Neural cell (in vitro differentiated cells): ENCODE data around the gene MAPK9. TPM values are rescaled to one million over a fixed set of nuclear protein-coding genes. Genes with fewer than 3 reads are reported as not detected.

Experiments
- H2AFZ ChIP-seq: fragments of 200-600, 300-800 bp; sonication (generic), shearing (Covaris generic); 2 replicates; pipeline ENCODE4 v1.6.0; 2014; ENCODE audit warnings: low read depth, mild to moderate bottlenecking, antibody characterized with exemption, low read length, moderate library complexity
- H3F3A ChIP-seq: fragments of 200-600 bp; shearing (Covaris generic); 2 replicates; pipeline ENCODE4 v1.6.1; 2016; ENCODE audit warnings: mild to moderate bottlenecking, moderate library complexity, mixed read lengths, antibody characterized with exemption, low read length; ENCODE audit not compliant: insufficient read depth, poor library complexity, severe bottlenecking
- H3K27ac ChIP-seq: fragments of 200-600, 300-800 bp; sonication (generic), shearing (Covaris generic); 2 replicates; pipeline ENCODE4 v1.5.1; 2014; ENCODE audit warnings: mild to moderate bottlenecking, low read length, moderate library complexity
- H3K27me3 ChIP-seq: fragments of 300-800, 200-600 bp; sonication (generic), shearing (Covaris generic); 2 replicates; pipeline ENCODE4 v1.6.0; 2014; ENCODE audit warnings: mild to moderate bottlenecking, low read depth, low read length, moderate library complexity; ENCODE audit not compliant: insufficient read depth
- H3K36me3 ChIP-seq: fragments of 300-800, 200-600 bp; sonication (generic), shearing (Covaris generic); 2 replicates; pipeline ENCODE4 v1.5.1; 2014; ENCODE audit warnings: mild to moderate bottlenecking, antibody characterized with exemption, low read length, moderate library complexity; ENCODE audit not compliant: insufficient read depth
- H3K4me2 ChIP-seq: fragments of 300-800, 200-600 bp; sonication (generic), shearing (Covaris generic); 2 replicates; pipeline ENCODE4 v1.6.0; 2014; ENCODE audit warnings: mild to moderate bottlenecking, low read length
- H3K4me3 ChIP-seq: fragments of 300-800, 200-600 bp; sonication (generic), shearing (Covaris generic); 2 replicates; pipeline ENCODE4 v1.5.1; 2014; ENCODE audit warnings: mild to moderate bottlenecking, low read length, moderate library complexity
- H3K79me2 ChIP-seq: fragments of 200-600 bp; shearing (Covaris generic); replicated peaks from 2 replicates; pipeline ENCODE4 v1.6.0; 2014; ENCODE audit warnings: mild to moderate bottlenecking, low read length, moderate library complexity; ENCODE audit not compliant: insufficient read depth
- H3K9ac ChIP-seq: fragments of 300-800, 200-600 bp; sonication (generic), shearing (Covaris generic); 2 replicates; pipeline ENCODE4 v1.6.1; 2016; ENCODE audit warnings: mild to moderate bottlenecking, low read length, mixed read lengths
- H3K9me2 ChIP-seq: fragments of 200-600 bp; shearing (Covaris generic); 2 replicates; pipeline ENCODE4 v1.6.1; 2016; ENCODE audit warnings: mild to moderate bottlenecking, low read length, mixed read lengths; ENCODE audit not compliant: insufficient read depth
- H3K9me3 ChIP-seq: fragments of 200-600, 300-800 bp; sonication (generic), shearing (Covaris generic); 2 replicates; pipeline ENCODE4 v1.6.1; 2016; ENCODE audit warnings: mild to moderate bottlenecking, mixed run types, low read length, moderate library complexity, mixed read lengths
- H4K20me1 ChIP-seq: fragments of 200-600 bp; shearing (Covaris generic); 2 replicates; pipeline ENCODE4 v1.6.1; 2016; ENCODE audit warnings: mild to moderate bottlenecking, mixed run types; ENCODE audit not compliant: insufficient read depth
- EP300 ChIP-seq: fragments of 450-650 bp; conservative IDR thresholded peaks from 2 replicates; pipeline ENCODE4 v1.6.1; 2014; ENCODE audit warnings: antibody characterized with exemption, mild to moderate bottlenecking, moderate library complexity; ENCODE audit not compliant: poor library complexity, severe bottlenecking
- EZH2 ChIP-seq: fragments of 200-600, 300-800 bp; shearing (Covaris generic), sonication (generic); IDR thresholded peaks from 2 replicates; pipeline ENCODE4 v1.6.1; 2014; ENCODE audit warnings: antibody characterized with exemption, low read length, borderline replicate concordance, mild to moderate bottlenecking; ENCODE audit not compliant: insufficient read depth, poor library complexity, severe bottlenecking
- MXI1 ChIP-seq: fragments of 450-650 bp; conservative IDR thresholded peaks from 2 replicates; pipeline ENCODE4 v1.6.1; 2014; ENCODE audit warnings: antibody characterized with exemption, mild to moderate bottlenecking; ENCODE audit not compliant: poor library complexity, severe bottlenecking
- POLR2AphosphoS5 ChIP-seq: IDR thresholded peaks from 2 replicates; pipeline ENCODE4 v1.6.1; 2012
- RAD21 ChIP-seq: fragments of 450-650 bp; conservative IDR thresholded peaks from 2 replicates; pipeline ENCODE4 v1.6.1; 2014; ENCODE audit warnings: antibody characterized with exemption, mild to moderate bottlenecking, moderate library complexity
- SMC3 ChIP-seq: fragments of 450-650 bp; conservative IDR thresholded peaks from 2 replicates; pipeline ENCODE4 v1.6.1; 2014; ENCODE audit warnings: antibody characterized with exemption, mild to moderate bottlenecking, moderate library complexity; ENCODE audit not compliant: poor library complexity
- TAF1 ChIP-seq: IDR thresholded peaks from 2 replicates; pipeline ENCODE4 v1.6.1; 2012; ENCODE audit warnings: low read depth
- polyA plus RNA-seq: library from polyadenylated mRNA; depleted of rRNA; stranded (reverse); fragments of >200 nt; gene quantifications from 2 replicates; pipeline ENCODE4 v1.2.3, GENCODE V29; 2014
- TF ChIP-seq, protein P1 (sequence below): IDR thresholded peaks from 2 replicates; pipeline ENCODE4 v1.6.1; 2012; ENCODE audit warnings: borderline replicate concordance
- TF ChIP-seq, protein P2 (sequence below): fragments of 450-650 bp; IDR thresholded peaks from 2 replicates; pipeline ENCODE4 v1.5.1; 2014; ENCODE audit warnings: antibody characterized with exemption, mild to moderate bottlenecking, moderate library complexity; ENCODE audit not compliant: poor library complexity, severe bottlenecking

Gene MAPK9
- polyA plus RNA-seq, 1 donor from 2014 or later: 73.9 TPM

DNA sequence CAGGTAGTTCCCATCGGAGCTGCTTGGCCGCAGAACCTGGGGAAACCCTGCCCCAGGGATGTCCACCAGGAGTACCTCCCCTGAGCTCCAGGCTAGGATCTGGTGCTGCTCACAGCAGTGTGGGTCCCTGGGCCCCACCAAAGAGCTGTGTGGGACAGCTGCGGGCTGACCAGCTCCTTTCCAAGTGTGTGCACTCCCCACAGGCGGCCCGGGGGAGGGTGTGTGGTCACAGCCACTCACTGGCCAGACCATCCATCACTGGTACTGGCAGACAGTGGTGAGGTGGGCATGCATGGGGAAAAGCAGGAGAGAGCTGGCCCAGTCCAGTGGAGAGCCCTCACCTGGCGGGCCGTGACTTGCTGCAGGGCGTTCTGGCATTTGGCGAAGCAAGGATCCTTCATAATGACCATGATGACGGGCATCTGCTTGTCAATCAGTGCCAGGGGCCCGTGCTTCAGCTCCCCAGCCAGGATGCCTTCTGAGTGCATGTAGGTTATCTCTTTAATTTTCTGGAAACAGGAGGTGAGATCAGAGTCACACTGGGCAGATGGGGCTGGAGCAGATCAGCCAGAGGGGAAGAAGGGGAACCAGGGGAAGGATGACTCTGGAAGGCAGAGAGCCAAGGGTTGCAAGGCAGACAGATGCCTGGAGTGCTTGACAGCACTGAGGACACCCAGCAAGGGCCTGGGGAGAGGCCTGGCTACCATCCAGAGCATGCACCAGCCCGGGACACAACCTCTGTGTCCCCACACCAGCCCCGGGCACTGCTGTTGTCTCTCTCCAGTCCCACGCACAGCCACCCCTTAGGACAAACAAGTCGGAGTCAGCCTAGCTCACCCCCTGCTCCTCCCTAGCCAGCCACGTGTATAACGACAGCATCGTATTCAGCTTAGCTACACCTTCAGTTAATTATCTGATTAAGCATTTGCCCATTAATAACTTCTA lies 12.8 kb upstream of the MAPK9 start:
- H3K9ac ChIP-seq: no peak overlapping the region
- no peaks in the 10 kb centered on the region for H3F3A ChIP-seq
- no peaks in the 10 kb centered on the region for H4K20me1 ChIP-seq
- H3K4me3 ChIP-seq: no peak overlapping the region
- no peaks in the 10 kb centered on the region for H3K36me3 ChIP-seq
- no peaks in the 10 kb centered on the region for H3K79me2 ChIP-seq
- H2AFZ ChIP-seq: no peak overlapping the region
- H3K9me2 ChIP-seq: no peaks in the 10 kb centered on the region
- TF ChIP-seq MXI1 (no peak), TAF1 (no peak), SMC3 (no peak), RAD21 (no peak), EZH2 (no peak), EP300 (no peak), POLR2AphosphoS5 (no peak)
- TF ChIP-seq, protein P1, sequence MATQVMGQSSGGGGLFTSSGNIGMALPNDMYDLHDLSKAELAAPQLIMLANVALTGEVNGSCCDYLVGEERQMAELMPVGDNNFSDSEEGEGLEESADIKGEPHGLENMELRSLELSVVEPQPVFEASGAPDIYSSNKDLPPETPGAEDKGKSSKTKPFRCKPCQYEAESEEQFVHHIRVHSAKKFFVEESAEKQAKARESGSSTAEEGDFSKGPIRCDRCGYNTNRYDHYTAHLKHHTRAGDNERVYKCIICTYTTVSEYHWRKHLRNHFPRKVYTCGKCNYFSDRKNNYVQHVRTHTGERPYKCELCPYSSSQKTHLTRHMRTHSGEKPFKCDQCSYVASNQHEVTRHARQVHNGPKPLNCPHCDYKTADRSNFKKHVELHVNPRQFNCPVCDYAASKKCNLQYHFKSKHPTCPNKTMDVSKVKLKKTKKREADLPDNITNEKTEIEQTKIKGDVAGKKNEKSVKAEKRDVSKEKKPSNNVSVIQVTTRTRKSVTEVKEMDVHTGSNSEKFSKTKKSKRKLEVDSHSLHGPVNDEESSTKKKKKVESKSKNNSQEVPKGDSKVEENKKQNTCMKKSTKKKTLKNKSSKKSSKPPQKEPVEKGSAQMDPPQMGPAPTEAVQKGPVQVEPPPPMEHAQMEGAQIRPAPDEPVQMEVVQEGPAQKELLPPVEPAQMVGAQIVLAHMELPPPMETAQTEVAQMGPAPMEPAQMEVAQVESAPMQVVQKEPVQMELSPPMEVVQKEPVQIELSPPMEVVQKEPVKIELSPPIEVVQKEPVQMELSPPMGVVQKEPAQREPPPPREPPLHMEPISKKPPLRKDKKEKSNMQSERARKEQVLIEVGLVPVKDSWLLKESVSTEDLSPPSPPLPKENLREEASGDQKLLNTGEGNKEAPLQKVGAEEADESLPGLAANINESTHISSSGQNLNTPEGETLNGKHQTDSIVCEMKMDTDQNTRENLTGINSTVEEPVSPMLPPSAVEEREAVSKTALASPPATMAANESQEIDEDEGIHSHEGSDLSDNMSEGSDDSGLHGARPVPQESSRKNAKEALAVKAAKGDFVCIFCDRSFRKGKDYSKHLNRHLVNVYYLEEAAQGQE: no peak
- TF ChIP-seq, protein P2, sequence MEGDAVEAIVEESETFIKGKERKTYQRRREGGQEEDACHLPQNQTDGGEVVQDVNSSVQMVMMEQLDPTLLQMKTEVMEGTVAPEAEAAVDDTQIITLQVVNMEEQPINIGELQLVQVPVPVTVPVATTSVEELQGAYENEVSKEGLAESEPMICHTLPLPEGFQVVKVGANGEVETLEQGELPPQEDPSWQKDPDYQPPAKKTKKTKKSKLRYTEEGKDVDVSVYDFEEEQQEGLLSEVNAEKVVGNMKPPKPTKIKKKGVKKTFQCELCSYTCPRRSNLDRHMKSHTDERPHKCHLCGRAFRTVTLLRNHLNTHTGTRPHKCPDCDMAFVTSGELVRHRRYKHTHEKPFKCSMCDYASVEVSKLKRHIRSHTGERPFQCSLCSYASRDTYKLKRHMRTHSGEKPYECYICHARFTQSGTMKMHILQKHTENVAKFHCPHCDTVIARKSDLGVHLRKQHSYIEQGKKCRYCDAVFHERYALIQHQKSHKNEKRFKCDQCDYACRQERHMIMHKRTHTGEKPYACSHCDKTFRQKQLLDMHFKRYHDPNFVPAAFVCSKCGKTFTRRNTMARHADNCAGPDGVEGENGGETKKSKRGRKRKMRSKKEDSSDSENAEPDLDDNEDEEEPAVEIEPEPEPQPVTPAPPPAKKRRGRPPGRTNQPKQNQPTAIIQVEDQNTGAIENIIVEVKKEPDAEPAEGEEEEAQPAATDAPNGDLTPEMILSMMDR: no peak
- H3K4me2 ChIP-seq: no peak overlapping the region
- H3K9me3 ChIP-seq: no peaks in the 10 kb centered on the region
- no peak overlapping the region for H3K27ac ChIP-seq
- no peaks in the 10 kb centered on the region for H3K27me3 ChIP-seq

DNA sequence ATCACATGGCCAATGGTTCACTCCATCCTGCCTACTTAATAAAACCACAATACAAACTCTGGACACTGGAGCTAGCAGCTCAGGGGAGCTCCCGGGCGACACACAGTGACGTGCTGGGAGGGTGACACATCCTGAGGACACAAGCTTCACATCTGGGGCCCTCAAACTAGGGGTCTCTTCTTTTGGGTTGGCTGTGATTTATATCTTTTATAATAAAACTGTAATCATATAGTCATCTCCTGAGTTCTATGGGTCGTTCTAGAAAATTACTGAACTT lies 12.1 kb upstream of the MAPK9 start:
- no peak overlapping the region for H3K4me3 ChIP-seq
- H3K36me3 ChIP-seq: no peaks in the 10 kb centered on the region
- H3K79me2 ChIP-seq: no peaks in the 10 kb centered on the region
- no peaks in the 10 kb centered on the region for H3K9me2 ChIP-seq
- H3K9me3 ChIP-seq: no peaks in the 10 kb centered on the region
- no peak overlapping the region for H3K27ac ChIP-seq
- H3F3A ChIP-seq: no peaks in the 10 kb centered on the region
- no peak overlapping the region for H2AFZ ChIP-seq
- no peak for TF ChIP-seq POLR2AphosphoS5
- TF ChIP-seq, protein P2: no peak
- no peak for TF ChIP-seq SMC3
- H4K20me1 ChIP-seq: no peaks in the 10 kb centered on the region
- no peaks in the 10 kb centered on the region for H3K27me3 ChIP-seq
- H3K9ac ChIP-seq: no peak overlapping the region
- no peak overlapping the region for H3K4me2 ChIP-seq
